Ovary (tissue), 9 donors: Measurements from ENCODE around the gene GPBP1. TPM values are rescaled to one million over a fixed set of nuclear protein-coding genes. Genes with fewer than 3 reads are reported as not detected.

Experiments used
- DNase-seq, 5 donors: peaks; one replicate each; pipeline ENCODE4 v3.0.0-alpha.2; 2019 to 2020
- H3K27ac ChIP-seq, 2 donors: fragments of 200-600 bp; one replicate each; pipeline versions ENCODE4 v1.5.1 to v1.8.0; 2019 to 2022
- H3K27me3 ChIP-seq: fragments of 200-600 bp; one replicate; pipeline ENCODE4 v1.8.0; 2022
- H3K36me3 ChIP-seq: fragments of 200-600 bp; sonication (generic); one replicate; pipeline ENCODE4 v1.5.1; 2019
- H3K4me1 ChIP-seq: one replicate; pipeline ENCODE4 v1.8.1; 2013; ENCODE audit warnings: mild to moderate bottlenecking, moderate library complexity; ENCODE audit not compliant: insufficient read depth
- H3K4me3 ChIP-seq: fragments of 200-600 bp; sonication (generic); one replicate; pipeline ENCODE4 v1.5.1; 2017
- H3K9me3 ChIP-seq, 2 donors: fragments of 200-600 bp in 1 of 2; sonication (generic) in 1 of 2; one replicate each; pipeline versions ENCODE4 v1.5.1 to v1.8.1; 2013 to 2019; ENCODE audit warnings: mild to moderate bottlenecking in 1 of 2, moderate library complexity in 1 of 2
- EP300 ChIP-seq: sonication (generic); formaldehyde crosslinking; IDR thresholded peaks from one replicate; pipeline ENCODE4 v1.6.1; 2017; ENCODE audit warnings: antibody characterized with exemption
- POLR2A ChIP-seq: fragments of 450-650 bp; IDR thresholded peaks from one replicate; pipeline ENCODE4 v1.6.1; 2017; ENCODE audit warnings: antibody characterized with exemption, mild to moderate bottlenecking, moderate library complexity
- WGBS, 3 donors: extraction: QIAGEN DNeasy Blood & Tissue Kit in 1 of 3; methylation state at CpG; one replicate each; pipeline versions ENCODE4 v1.1.5 to v1.1.7; 2013 to 2017; 5-methylcytosine and 5-hydroxymethylcytosine counted together
- intact Hi-C, 4 donors: fragments of 100-400 bp; cut with DNase I; formaldehyde crosslinking; loops; one replicate each; pipeline versions ENCODE4 v1.11.0 to v1.15.1; 2022 to 2023
- polyA plus RNA-seq, 2 donors: library from polyadenylated mRNA; stranded (reverse); fragments of 200-250 nt in 1 of 2; fragments of 350-450 nt in 1 of 2; fragmentation: Illumina TruSeq in 1 of 2; extraction: RNeasy Lipid Tissue Mini Kit (QIAGEN cat#74804) in 1 of 2; gene quantifications; one replicate each; pipeline ENCODE4 v1.2.3, GENCODE V29; 2013 to 2014
- small RNA-seq: library from RNA; depleted of rRNA; stranded (forward); fragments of <200 nt; gene quantifications from one replicate; pipeline ENCODE3, GENCODE V24; 2016
- total RNA-seq, 7 donors: library from RNA; depleted of rRNA in 2 of 7; stranded (reverse); fragments of >200 nt in 2 of 7; fragmentation: NEBNext Ultra II Directional in 3 of 7; extraction: Animal tissue kit (Norgen Biotek cat#: 25700) in 3 of 7; gene quantifications; one replicate each; pipeline versions ENCODE4 v1.1.0 to v1.2.4, GENCODE V29; 2016 to 2023
- TF ChIP-seq, protein P1 (sequence below), 3 donors: fragments of 450-650 bp in 2 of 3; fragments of 200-600 bp in 1 of 3; IDR thresholded peaks; one replicate each; pipeline versions ENCODE4 v1.5.1 to v1.8.0; 2016 to 2022; ENCODE audit warnings: antibody characterized with exemption in 3 of 3, mild to moderate bottlenecking in 1 of 3
- donor health status: DM: no; HTN: no; CAD: no; lungs with moderate emphysema.
- donor health status: DM: no; HTN: no; CAD: no.
- donor health status: Bipolar disorder and iron deficiency.
- donor health status: DM: yes; HTN: yes; CAD: no.
- donor health status: DM: no; HTN: no; CAD: no.
- donor health status: DM: yes; HTN: yes; CAD: no.

Gene GPBP1
- total and polyA plus RNA-seq, 9 donors: 63.7 to 124 (median 93.3) TPM

DNA sequence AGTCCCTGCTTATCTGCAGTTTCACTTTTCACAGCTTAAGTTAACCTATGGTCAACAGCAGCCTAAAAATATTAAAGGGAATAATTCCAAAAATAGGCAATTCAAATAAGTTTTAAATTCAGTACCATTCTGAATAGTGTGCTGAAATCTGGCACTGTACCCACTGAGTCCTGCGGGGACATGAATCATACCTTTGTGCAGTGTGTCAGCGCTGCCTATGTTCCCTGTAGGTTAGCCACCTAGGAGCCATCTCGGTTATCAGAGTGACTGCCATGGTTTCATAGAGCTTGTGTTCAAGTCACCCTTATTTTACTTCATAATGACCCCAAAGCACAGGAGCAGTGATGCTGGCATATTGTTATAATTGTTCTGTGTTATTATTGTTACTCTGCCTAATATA, 139.9 kb downstream of the GPBP1 start:
- no peak overlapping the region for H3K4me3 ChIP-seq
- H3K27ac ChIP-seq: no peak overlapping the region
- H3K9me3 ChIP-seq: no peaks in the 10 kb centered on the region
- H3K4me1 ChIP-seq: no peaks in the 10 kb centered on the region
- TF ChIP-seq, protein P1, sequence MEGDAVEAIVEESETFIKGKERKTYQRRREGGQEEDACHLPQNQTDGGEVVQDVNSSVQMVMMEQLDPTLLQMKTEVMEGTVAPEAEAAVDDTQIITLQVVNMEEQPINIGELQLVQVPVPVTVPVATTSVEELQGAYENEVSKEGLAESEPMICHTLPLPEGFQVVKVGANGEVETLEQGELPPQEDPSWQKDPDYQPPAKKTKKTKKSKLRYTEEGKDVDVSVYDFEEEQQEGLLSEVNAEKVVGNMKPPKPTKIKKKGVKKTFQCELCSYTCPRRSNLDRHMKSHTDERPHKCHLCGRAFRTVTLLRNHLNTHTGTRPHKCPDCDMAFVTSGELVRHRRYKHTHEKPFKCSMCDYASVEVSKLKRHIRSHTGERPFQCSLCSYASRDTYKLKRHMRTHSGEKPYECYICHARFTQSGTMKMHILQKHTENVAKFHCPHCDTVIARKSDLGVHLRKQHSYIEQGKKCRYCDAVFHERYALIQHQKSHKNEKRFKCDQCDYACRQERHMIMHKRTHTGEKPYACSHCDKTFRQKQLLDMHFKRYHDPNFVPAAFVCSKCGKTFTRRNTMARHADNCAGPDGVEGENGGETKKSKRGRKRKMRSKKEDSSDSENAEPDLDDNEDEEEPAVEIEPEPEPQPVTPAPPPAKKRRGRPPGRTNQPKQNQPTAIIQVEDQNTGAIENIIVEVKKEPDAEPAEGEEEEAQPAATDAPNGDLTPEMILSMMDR (IDR thresholded peaks at IDR 0.05): no peak
- TF ChIP-seq EP300: no peak
- TF ChIP-seq POLR2A: no peak
- WGBS, 3 donors: 97% methylated on average over 3 of the region's 3 CpGs
- no peaks in the 10 kb centered on the region for H3K27me3 ChIP-seq
- intact Hi-C loops: no loop called here
- no peaks in the 10 kb centered on the region for H3K36me3 ChIP-seq
- no peak for DNase-seq

Small RNA genes lying within 50 kb of the gene (small RNA-seq; reads per million reads assigned to genes)
- not detected for gene RF00019

Other genes starting within 250 kb of the GPBP1 start
- gene MIER3, start 221.9 kb upstream of the GPBP1 start, total RNA-seq: 10 to 100 TPM; 28.1 to 57.2 (median 41.0) TPM
- 10 to 100 TPM in 1 of 2 donors, 1 to 10 TPM in 1; 7.9 to 15.1 TPM for gene MIER3, start 221.9 kb upstream of the GPBP1 start, polyA plus RNA-seq